ENCODE measurements around the gene DRAM1. TPM values are rescaled to one million over a fixed set of nuclear protein-coding genes. Genes with fewer than 3 reads are reported as not detected.

Gene DRAM1
- total RNA-seq, 1 donor from 2014 or later: 20.4 TPM

GRCh38 chr12:101906226-101906625 lies 28.8 kb downstream of the DRAM1 start:
- no peaks in the 10 kb centered on the region for H3K36me3 ChIP-seq (ENCODE audit: insufficient read depth, low read length)
- H3K9ac ChIP-seq (ENCODE audit: low read length): no peak overlapping the region
- no peak for DNase-seq (ENCODE audit: low read depth)
- no peak overlapping the region for H3K4me3 Mint-ChIP-seq (ENCODE audit: unreplicated experiment)
- H3K79me2 ChIP-seq (ENCODE audit: insufficient read depth, low read length): no peaks in the 10 kb centered on the region
- H3K27ac Mint-ChIP-seq (ENCODE audit: unreplicated experiment): no peak overlapping the region
- H3K27me3 Mint-ChIP-seq (ENCODE audit: low read depth, unreplicated experiment): no peaks in the 10 kb centered on the region
- peaks cover 4% of the 10 kb centered on the region for H3K36me3 Mint-ChIP-seq (ENCODE audit: low read depth, unreplicated experiment)
- TF ChIP-seq CTCF (IDR thresholded peaks at IDR 0.05; ENCODE audit: insufficient read depth, low read depth, low read length) (no peak), EZH2 (IDR thresholded peaks at IDR 0.05; ENCODE audit: insufficient read depth, low read length) (no peak)
- no peaks in the 10 kb centered on the region for H4K20me1 ChIP-seq (ENCODE audit: insufficient read depth, low read length)
- H3K27me3 ChIP-seq (ENCODE audit: insufficient read depth, low read length): no peaks in the 10 kb centered on the region
- no peaks in the 10 kb centered on the region for H3K4me1 ChIP-seq (ENCODE audit: insufficient read depth, low read length)
- H2AFZ ChIP-seq (ENCODE audit: low read depth, low read length): no peak overlapping the region
- no peaks in the 10 kb centered on the region for H3K9me3 Mint-ChIP-seq (ENCODE audit: unreplicated experiment)
- no peaks in the 10 kb centered on the region for H3K9me3 ChIP-seq (ENCODE audit: insufficient read depth, low read depth, low read length)
- no peaks in the 10 kb centered on the region for H3K4me1 Mint-ChIP-seq (ENCODE audit: low read depth, unreplicated experiment)
- H3K4me2 ChIP-seq (ENCODE audit: low read length): no peak overlapping the region
- FAIRE-seq: no peak
- no peak overlapping the region for H3K27ac ChIP-seq (ENCODE audit: low read depth, low read length)
- H3K4me3 ChIP-seq (ENCODE audit: insufficient read depth, low read depth, low read length): no peak overlapping the region

GRCh38 chr12:101908395-101908794 lies 31.0 kb downstream of the DRAM1 start:
- Histone ChIP-seq H3K4me3 (ENCODE audit: insufficient read depth, low read depth, low read length) (no peak overlapping the region), H2AFZ (ENCODE audit: low read depth, low read length) (no peak overlapping the region), H3K9ac (ENCODE audit: low read length) (no peak overlapping the region), H3K36me3 (ENCODE audit: insufficient read depth, low read length) (no peaks in the 10 kb centered on the region), H3K27me3 (ENCODE audit: insufficient read depth, low read length) (no peaks in the 10 kb centered on the region), H3K9me3 (ENCODE audit: insufficient read depth, low read depth, low read length) (no peaks in the 10 kb centered on the region), H3K27ac (ENCODE audit: low read depth, low read length) (no peak overlapping the region), H3K4me1 (ENCODE audit: insufficient read depth, low read length) (no peaks in the 10 kb centered on the region), H3K79me2 (ENCODE audit: insufficient read depth, low read length) (no peaks in the 10 kb centered on the region), H4K20me1 (ENCODE audit: insufficient read depth, low read length) (no peaks in the 10 kb centered on the region), H3K4me2 (ENCODE audit: low read length) (no peak overlapping the region)
- Mint-ChIP-seq H3K36me3 (ENCODE audit: low read depth, unreplicated experiment) (peaks cover 8% of the 10 kb centered on the region), H3K27me3 (ENCODE audit: low read depth, unreplicated experiment) (no peaks in the 10 kb centered on the region), H3K27ac (ENCODE audit: unreplicated experiment) (no peak overlapping the region), H3K4me1 (ENCODE audit: low read depth, unreplicated experiment) (no peaks in the 10 kb centered on the region), H3K9me3 (ENCODE audit: unreplicated experiment) (no peaks in the 10 kb centered on the region), H3K4me3 (ENCODE audit: unreplicated experiment) (no peak overlapping the region)
- DNase-seq (ENCODE audit: low read depth) (no peak), FAIRE-seq (no peak)
- no peak for TF ChIP-seq CTCF (IDR thresholded peaks at IDR 0.05; ENCODE audit: insufficient read depth, low read depth, low read length)
- no peak for TF ChIP-seq EZH2 (IDR thresholded peaks at IDR 0.05; ENCODE audit: insufficient read depth, low read length)

- H3K27ac Mint-ChIP-seq (ENCODE audit: unreplicated experiment): no peak overlapping the region
- no peaks in the 10 kb centered on the region for H3K9me3 Mint-ChIP-seq (ENCODE audit: unreplicated experiment)
- peaks cover 8% of the 10 kb centered on the region for H3K36me3 Mint-ChIP-seq (ENCODE audit: low read depth, unreplicated experiment)
- Histone ChIP-seq H3K9ac (ENCODE audit: low read length) (no peak overlapping the region), H3K9me3 (ENCODE audit: insufficient read depth, low read depth, low read length) (no peaks in the 10 kb centered on the region), H3K4me3 (ENCODE audit: insufficient read depth, low read depth, low read length) (no peak overlapping the region), H3K27ac (ENCODE audit: low read depth, low read length) (no peak overlapping the region), H3K4me1 (ENCODE audit: insufficient read depth, low read length) (no peaks in the 10 kb centered on the region), H3K36me3 (ENCODE audit: insufficient read depth, low read length) (no peaks in the 10 kb centered on the region), H3K27me3 (ENCODE audit: insufficient read depth, low read length) (no peaks in the 10 kb centered on the region), H4K20me1 (ENCODE audit: insufficient read depth, low read length) (no peaks in the 10 kb centered on the region), H2AFZ (ENCODE audit: low read depth, low read length) (no peak overlapping the region), H3K79me2 (ENCODE audit: insufficient read depth, low read length) (no peaks in the 10 kb centered on the region), H3K4me2 (ENCODE audit: low read length) (no peak overlapping the region)
- no peak for TF ChIP-seq EZH2 (IDR thresholded peaks at IDR 0.05; ENCODE audit: insufficient read depth, low read length)
- TF ChIP-seq CTCF (IDR thresholded peaks at IDR 0.05; ENCODE audit: insufficient read depth, low read depth, low read length): no peak
- H3K4me1 Mint-ChIP-seq (ENCODE audit: low read depth, unreplicated experiment): no peaks in the 10 kb centered on the region
- no peak overlapping the region for H3K4me3 Mint-ChIP-seq (ENCODE audit: unreplicated experiment)
- FAIRE-seq (no peak), DNase-seq (ENCODE audit: low read depth) (no peak)
- H3K27me3 Mint-ChIP-seq (ENCODE audit: low read depth, unreplicated experiment): no peaks in the 10 kb centered on the region
These were observed 32.3 kb downstream of the DRAM1 start for GRCh38 chr12:101909646-101910045.
